ENCODE measurements around the gene LRPAP1. TPM values are rescaled to one million over a fixed set of nuclear protein-coding genes. Genes with fewer than 3 reads are reported as not detected.

Gene LRPAP1
- total RNA-seq, 1 experiment from 2014 or later: 109 TPM

DNA sequence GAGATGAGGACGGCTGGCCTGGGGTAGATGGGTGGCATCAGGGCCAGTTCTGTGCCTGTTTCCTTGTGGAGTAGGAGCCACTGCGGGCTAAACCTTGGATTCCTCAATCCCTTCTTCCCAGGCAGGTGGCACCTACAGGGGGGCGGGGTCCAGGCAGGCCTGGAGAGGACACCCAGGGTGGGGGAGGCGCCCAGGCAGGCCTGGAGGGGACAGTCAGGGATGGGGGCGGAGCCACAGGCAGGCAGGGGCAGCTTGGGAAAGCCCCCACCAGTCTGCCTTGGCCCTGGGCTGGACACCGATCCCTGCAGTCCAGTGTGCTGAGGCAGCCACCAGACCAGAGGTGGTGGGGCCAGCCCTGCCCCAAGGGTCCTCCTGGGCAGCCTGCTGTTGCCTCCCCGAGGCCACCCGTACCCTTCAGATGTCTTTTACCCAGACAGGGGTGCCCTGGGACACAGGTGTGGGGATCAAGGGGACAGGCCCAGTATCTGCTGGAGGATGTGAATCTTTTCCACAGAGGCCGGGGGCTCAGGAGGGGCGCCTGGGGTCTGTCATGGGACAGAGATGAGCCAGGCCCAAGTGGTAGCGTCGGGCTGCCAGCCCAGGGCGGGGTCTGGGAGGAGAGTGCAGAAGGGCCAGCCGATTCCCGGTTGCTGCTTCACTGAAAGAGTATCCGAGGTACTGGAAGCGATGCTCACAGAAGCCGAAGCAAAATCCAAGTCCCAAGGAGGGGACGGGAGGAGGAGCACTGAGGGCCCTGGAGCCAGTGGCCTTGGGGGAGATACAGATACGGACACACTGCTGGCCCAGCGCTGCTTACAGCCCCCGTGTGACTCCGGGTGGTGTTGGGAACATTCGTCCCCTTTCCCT is 34.5 kb downstream of the LRPAP1 start:
- ChIA-PET RAD21 (ENCODE audit: low non-redundant PET in 1 of 2, low total read pairs in 2 of 2, uncharacterized antibody in 2 of 2, unreplicated experiment in 2 of 2) (no interaction called here), CTCF (no interaction called here), POLR2A (no interaction called here)
- BruUV-seq (replicated peaks): no TSS peak
- H3K4me2 ChIP-seq (ENCODE audit: low read length): no peak overlapping the region
- H3K27ac ChIP-seq (ENCODE audit: low read depth, low read length): no peak overlapping the region
- no peaks in the 10 kb centered on the region for H3K9me2 ChIP-seq (ENCODE audit: insufficient read depth)
- H3K36me3 ChIP-seq (ENCODE audit: control insufficient read depth in 1 of 2, insufficient read depth in 2 of 2, low read length in 2 of 2): no peaks in the 10 kb centered on the region
- intact Hi-C loops (cut with micrococcal nuclease): no loop called here
- no peaks in the 10 kb centered on the region for H3K27me3 ChIP-seq (ENCODE audit: insufficient read depth, low read length)
- no peak overlapping the region for H2AFZ ChIP-seq (ENCODE audit: low read depth, low read length, poor library complexity, severe bottlenecking)
- H3K4me3 ChIP-seq (replicated peaks in 1 of 2; ENCODE audit: low read depth in 1 of 2, low read length in 2 of 2): no peak overlapping the region
- TF ChIP-seq, protein P1, sequence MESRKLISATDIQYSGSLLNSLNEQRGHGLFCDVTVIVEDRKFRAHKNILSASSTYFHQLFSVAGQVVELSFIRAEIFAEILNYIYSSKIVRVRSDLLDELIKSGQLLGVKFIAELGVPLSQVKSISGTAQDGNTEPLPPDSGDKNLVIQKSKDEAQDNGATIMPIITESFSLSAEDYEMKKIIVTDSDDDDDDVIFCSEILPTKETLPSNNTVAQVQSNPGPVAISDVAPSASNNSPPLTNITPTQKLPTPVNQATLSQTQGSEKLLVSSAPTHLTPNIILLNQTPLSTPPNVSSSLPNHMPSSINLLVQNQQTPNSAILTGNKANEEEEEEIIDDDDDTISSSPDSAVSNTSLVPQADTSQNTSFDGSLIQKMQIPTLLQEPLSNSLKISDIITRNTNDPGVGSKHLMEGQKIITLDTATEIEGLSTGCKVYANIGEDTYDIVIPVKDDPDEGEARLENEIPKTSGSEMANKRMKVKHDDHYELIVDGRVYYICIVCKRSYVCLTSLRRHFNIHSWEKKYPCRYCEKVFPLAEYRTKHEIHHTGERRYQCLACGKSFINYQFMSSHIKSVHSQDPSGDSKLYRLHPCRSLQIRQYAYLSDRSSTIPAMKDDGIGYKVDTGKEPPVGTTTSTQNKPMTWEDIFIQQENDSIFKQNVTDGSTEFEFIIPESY (IDR thresholded peaks at IDR 0.05; ENCODE audit: extremely low read depth, insufficient replicate concordance, low read length): no peak
- no peak for TF ChIP-seq CEBPB (IDR thresholded peaks at IDR 0.05; ENCODE audit: low read depth)
- TF ChIP-seq ELF1 (IDR thresholded peaks at IDR 0.05; ENCODE audit: borderline replicate concordance, low read depth): no peak
- no peak for TF ChIP-seq EZH2 (IDR thresholded peaks at IDR 0.05)
- TF ChIP-seq SIN3A (IDR thresholded peaks at IDR 0.05; ENCODE audit: low read depth): no peak
- TF ChIP-seq, protein P2, sequence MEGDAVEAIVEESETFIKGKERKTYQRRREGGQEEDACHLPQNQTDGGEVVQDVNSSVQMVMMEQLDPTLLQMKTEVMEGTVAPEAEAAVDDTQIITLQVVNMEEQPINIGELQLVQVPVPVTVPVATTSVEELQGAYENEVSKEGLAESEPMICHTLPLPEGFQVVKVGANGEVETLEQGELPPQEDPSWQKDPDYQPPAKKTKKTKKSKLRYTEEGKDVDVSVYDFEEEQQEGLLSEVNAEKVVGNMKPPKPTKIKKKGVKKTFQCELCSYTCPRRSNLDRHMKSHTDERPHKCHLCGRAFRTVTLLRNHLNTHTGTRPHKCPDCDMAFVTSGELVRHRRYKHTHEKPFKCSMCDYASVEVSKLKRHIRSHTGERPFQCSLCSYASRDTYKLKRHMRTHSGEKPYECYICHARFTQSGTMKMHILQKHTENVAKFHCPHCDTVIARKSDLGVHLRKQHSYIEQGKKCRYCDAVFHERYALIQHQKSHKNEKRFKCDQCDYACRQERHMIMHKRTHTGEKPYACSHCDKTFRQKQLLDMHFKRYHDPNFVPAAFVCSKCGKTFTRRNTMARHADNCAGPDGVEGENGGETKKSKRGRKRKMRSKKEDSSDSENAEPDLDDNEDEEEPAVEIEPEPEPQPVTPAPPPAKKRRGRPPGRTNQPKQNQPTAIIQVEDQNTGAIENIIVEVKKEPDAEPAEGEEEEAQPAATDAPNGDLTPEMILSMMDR (IDR thresholded peaks at IDR 0.05 in 2 of 3, conservative IDR thresholded peaks at IDR 0.05 in 1 of 3; ENCODE audit: borderline replicate concordance in 1 of 3, insufficient read depth in 1 of 3, low read depth in 2 of 3, low read length in 2 of 3): no peak
- no peak for TF ChIP-seq ZNF274 (IDR thresholded peaks at IDR 0.05; ENCODE audit: low read depth, low read length)
- TF ChIP-seq ZFX (IDR thresholded peaks at IDR 0.05): no peak
- TF ChIP-seq RAD21 (IDR thresholded peaks at IDR 0.05; ENCODE audit: low read depth): no peak
- no peak for TF ChIP-seq SRF (IDR thresholded peaks at IDR 0.05; ENCODE audit: low read depth)
- no peak for TF ChIP-seq FOSL1 (IDR thresholded peaks at IDR 0.05; ENCODE audit: low read depth)
- no peak for TF ChIP-seq SP1 (IDR thresholded peaks at IDR 0.05; ENCODE audit: low read depth)
- no peak for TF ChIP-seq CBX3 (IDR thresholded peaks at IDR 0.05; ENCODE audit: low read depth)
- TF ChIP-seq JUND (IDR thresholded peaks at IDR 0.05): no peak
- no peak for TF ChIP-seq POLR2A (IDR thresholded peaks at IDR 0.05; ENCODE audit: borderline replicate concordance, extremely low read depth, insufficient read depth, insufficient read length)
- no peak for TF ChIP-seq EZH2phosphoT487 (IDR thresholded peaks at IDR 0.05; ENCODE audit: borderline replicate concordance)
- TF ChIP-seq TCF7L2 (IDR thresholded peaks at IDR 0.05; ENCODE audit: borderline replicate concordance, extremely low read depth, insufficient read depth, insufficient read length): no peak
- TF ChIP-seq, protein P3, sequence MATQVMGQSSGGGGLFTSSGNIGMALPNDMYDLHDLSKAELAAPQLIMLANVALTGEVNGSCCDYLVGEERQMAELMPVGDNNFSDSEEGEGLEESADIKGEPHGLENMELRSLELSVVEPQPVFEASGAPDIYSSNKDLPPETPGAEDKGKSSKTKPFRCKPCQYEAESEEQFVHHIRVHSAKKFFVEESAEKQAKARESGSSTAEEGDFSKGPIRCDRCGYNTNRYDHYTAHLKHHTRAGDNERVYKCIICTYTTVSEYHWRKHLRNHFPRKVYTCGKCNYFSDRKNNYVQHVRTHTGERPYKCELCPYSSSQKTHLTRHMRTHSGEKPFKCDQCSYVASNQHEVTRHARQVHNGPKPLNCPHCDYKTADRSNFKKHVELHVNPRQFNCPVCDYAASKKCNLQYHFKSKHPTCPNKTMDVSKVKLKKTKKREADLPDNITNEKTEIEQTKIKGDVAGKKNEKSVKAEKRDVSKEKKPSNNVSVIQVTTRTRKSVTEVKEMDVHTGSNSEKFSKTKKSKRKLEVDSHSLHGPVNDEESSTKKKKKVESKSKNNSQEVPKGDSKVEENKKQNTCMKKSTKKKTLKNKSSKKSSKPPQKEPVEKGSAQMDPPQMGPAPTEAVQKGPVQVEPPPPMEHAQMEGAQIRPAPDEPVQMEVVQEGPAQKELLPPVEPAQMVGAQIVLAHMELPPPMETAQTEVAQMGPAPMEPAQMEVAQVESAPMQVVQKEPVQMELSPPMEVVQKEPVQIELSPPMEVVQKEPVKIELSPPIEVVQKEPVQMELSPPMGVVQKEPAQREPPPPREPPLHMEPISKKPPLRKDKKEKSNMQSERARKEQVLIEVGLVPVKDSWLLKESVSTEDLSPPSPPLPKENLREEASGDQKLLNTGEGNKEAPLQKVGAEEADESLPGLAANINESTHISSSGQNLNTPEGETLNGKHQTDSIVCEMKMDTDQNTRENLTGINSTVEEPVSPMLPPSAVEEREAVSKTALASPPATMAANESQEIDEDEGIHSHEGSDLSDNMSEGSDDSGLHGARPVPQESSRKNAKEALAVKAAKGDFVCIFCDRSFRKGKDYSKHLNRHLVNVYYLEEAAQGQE (IDR thresholded peaks at IDR 0.05; ENCODE audit: low read depth): no peak
- no peak for TF ChIP-seq POLR2AphosphoS5 (IDR thresholded peaks at IDR 0.05; ENCODE audit: low read depth, low read length)
- H3K9ac ChIP-seq (ENCODE audit: low read length): no peak overlapping the region
- H4K20me1 ChIP-seq (ENCODE audit: insufficient read depth): no peaks in the 10 kb centered on the region
- no peaks in the 10 kb centered on the region for H3K4me1 ChIP-seq (ENCODE audit: control insufficient read depth in 1 of 2, insufficient read depth in 2 of 2, low read length in 2 of 2)
- H3K9me3 ChIP-seq (ENCODE audit: control insufficient read depth in 1 of 2, insufficient read depth in 1 of 2, low read depth in 1 of 2, low read length in 2 of 2): no peaks in the 10 kb centered on the region
- no peak for DNase-seq (ENCODE audit: low read depth, low spot score)
- ATAC-seq: 0 out of 2 replicates have a peak, but pooled peaks have one; percentile 16
- H3K79me2 ChIP-seq (ENCODE audit: insufficient read depth, low read length): peaks cover 4% of the 10 kb centered on the region; the same call in 1 of the 2 replicates

All from HCT116 (cell line).